Fibroblast of upper back skin (primary cell): Measurements from ENCODE around the gene FAM118B.
"Not testable (repeated sequence)": the region's sequence is repeated elsewhere in the genome, so short reads cannot be mapped to it uniquely, and the experiment has no call there.

Source experiments
- DNase-seq: peaks from one replicate; pipeline ENCODE4 v3.0.0-alpha.2; 2013

The FAM118B gene

GRCh38 chr11:126219547-126219946, 8.0 kb downstream of the FAM118B start:
- DNase-seq, result no peak

DNA sequence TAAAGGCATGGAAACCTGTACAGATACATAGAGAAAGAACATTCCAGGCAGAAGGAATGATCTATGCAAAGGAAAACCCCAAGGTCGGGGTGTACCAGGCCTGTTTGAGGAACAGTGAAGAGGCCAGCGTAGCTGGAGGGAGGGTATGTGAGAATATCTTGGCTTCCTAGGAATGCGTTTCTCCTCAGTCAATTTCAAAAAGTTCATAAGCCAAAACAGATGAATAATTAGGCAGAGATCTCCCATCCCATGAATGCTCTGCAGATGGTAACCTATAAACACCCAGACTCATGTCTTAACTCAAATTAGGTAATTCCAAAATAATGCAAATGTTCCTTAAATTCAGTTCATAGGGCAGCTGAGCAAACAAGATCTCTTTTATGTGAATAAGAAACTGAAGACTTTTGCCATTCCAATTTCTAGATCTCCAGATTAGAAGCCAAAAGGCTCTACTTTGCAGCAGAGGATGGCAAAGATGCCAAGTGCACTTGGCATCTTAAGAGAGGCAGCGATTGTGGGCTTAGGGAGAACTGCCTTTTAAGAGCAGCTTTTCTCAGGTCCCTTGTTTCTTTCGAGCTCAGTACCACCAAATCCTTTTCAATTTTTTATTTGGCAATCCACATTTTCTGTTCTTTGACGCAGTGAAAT, 13.2 kb downstream of the FAM118B start:
- no peak for DNase-seq

GRCh38 chr11:126225295-126225665, 13.7 kb downstream of the FAM118B start:
- DNase-seq, result no peak

GRCh38 chr11:126226334-126227084, 14.9 kb downstream of the FAM118B start:
- no peak for DNase-seq

DNA sequence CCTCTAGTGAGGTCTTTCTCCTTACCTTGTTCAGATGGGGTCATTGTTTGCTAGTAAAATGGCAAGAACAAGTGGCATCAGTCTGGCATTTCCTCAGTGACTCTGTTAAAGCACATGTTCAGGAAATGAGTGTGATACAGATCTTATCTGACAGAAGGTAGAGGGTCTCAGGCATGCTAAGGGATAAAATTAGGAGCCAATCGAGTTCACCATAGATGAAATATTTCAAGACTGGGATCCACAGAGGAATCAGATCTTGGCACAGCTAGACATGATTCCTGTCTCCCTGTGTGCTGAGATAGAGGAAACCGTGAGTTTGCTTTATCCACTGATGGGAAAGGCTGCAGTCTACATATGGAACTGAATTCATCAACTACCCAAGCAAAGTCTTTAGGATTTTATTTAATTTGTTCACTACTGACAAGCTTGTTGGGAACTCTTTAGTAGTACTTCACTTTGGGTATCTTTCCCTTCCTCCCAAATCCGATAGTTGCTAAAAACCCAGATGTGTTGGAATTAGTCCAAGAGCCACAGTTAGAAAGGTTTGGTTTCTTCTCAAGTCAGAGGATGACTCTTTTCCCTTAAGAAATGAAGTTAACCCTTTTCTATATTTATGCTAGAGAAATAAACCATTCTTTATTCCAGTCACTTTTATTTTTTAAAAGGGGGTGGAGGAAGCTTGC, 18.4 kb downstream of the FAM118B start:
- DNase-seq, result peak; percentile 60

DNA sequence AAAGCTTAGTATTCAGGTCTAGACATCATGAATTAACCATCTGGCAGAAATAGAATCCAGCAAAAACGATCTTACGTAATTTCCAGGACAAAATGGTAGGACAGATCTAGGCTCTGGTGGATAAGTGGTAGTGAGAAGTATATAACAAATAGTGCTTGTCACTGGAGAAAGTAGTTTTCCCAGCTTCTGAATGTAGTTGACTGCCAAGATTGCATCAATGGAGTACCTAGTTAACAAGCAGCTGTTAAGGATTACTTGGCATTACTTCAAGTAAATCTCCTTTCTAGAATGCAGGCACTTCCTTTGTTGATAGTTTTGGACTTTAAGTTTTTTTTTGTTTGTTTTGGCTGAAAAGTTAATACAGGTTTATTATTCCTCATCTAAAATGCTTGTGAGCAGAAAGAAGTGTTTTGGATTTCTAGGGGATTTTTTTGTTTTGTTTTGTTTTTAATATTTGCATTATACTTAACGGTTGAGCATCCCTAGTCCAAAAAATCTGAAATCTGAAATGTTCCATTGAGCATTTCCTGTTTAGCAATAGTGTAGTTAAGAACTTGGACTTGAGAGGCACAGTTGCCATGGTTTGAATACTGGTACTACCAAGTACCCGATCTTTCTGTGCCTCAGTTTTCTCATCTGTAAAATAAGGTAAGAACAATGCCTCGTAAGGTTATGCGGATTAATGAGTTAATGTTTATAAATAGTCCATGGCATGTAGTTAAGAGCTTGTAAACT, 20.3 kb downstream of the FAM118B start:
- DNase-seq, result peak; percentile 10

GRCh38 chr11:126232683-126233082, 21.1 kb downstream of the FAM118B start:
- DNase-seq, result no peak

DNA sequence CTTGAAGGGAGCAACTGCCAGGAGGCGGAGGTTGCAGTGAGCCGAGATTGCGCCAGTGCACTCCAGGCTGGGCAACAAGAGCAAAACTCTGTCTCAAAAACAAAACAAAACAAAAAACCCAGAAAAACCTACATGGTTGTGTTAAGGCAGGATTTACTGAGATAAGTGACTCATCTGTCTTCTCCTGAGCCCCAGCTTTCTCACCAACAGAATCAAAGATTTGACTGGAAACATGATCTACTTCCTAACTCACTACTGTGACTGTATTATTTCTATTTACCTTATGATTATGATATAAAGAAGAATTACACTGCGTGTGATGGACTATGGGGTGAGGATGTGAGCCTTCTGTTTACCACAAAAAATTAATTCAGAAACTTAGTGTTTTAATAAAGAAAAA, 21.8 kb downstream of the FAM118B start:
- DNase-seq, result no peak

GRCh38 chr11:126246636-126247035, 35.1 kb downstream of the FAM118B start:
- no peak for DNase-seq

GRCh38 chr11:126253265-126253664, 41.7 kb downstream of the FAM118B start:
- no peak for DNase-seq

DNA sequence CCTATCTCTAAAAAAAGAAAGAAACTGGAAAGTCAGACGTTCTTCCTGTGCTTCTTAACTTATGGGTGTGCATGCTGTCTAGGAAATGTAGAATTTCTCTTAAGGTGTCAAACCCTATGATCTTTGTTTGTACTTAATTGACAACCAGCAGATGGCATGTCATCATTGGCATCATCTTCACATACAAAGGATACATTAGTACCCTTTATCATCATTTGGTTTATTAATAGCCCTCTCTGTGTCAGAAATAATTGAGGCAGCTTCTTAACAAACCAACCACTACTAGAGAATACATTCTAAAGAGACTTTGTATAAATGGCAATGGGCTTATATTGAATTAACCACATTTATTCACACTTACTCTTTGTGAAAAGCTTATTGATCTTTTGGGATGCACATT, 43.2 kb downstream of the FAM118B start:
- no peak for DNase-seq

DNA sequence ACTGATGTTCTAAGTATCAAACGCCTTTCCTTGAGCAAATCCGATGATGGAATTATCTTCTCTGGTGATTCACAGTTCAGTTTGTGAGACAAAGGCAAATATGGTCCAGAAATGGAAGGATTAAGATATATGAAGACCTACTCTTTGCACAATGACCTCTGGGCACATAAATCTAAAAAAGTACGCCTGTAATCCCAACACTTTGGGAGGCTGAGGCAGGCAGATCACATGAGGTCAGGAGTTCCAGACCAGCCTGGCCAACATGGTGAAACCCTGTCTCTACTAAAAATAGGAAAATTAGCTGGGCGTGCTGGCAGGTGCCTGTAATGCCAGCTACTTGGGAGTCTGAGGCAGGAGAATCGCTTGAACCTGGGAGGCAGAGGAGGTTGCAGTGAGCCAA, 43.9 kb downstream of the FAM118B start:
- DNase-seq, result not testable (repeated sequence)

DNA sequence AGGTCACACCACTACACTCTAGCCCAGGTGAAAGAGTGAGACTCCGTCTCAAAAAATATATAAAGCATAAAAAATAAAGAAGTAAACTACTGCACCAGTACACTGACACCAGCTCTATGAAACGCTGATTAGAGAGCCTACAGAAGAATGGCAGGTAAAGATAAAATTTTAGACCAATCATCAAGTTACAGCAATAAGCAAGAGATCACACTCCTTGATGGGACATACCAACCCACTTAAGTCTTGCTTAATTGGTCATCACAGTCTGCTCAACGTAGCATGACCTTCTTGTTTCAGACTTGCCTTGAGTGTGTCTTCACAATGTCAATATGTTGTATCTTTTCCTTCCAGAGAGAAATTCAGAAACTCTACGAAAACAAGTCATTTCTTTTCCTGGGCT, 44.6 kb downstream of the FAM118B start:
- no peak for DNase-seq

- DNase-seq, result no peak
These were observed 45.6 kb downstream of the FAM118B start for GRCh38 chr11:126257144-126257543.

DNA sequence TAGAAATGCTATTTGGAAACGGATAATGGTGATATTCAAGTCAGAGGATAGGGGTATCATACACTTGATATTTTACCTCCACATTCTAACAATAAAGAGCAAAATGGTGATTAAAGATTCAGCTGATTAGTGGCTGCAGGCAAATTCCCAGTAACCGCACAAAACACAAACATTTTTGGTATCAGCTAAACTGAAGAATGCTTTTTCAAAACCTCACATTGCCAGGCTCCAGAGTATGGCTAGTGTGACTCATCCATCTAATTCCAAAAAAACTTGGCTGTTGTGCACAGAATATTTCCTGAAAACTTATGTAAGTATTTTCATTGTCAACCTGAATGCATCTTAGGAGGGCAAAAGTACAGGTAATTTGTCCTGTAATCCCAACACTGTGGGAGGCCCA, 46.2 kb downstream of the FAM118B start:
- peak; percentile 50 for DNase-seq

DNA sequence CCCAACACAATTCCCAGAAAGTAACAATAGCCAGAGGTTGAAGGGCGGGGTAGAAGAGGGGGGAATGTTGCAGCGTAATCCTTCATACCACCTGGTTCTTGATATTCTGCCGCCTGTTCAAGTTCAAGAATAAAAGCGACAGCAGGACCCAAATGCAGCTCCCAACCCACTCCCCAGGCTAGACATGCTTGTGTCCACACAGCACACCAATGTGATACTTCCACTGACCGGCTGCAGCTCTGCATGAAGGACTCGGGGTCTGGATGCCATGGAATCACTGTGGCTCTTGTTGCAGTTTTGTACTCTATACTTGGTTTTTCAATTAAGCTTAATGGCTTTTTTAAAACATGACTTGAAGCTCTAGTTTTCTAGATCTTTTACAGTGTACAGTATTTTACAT, 50.6 kb downstream of the FAM118B start:
- DNase-seq, result no peak

GRCh38 chr11:126263489-126263888, 51.9 kb downstream of the FAM118B start:
- no peak for DNase-seq

DNA sequence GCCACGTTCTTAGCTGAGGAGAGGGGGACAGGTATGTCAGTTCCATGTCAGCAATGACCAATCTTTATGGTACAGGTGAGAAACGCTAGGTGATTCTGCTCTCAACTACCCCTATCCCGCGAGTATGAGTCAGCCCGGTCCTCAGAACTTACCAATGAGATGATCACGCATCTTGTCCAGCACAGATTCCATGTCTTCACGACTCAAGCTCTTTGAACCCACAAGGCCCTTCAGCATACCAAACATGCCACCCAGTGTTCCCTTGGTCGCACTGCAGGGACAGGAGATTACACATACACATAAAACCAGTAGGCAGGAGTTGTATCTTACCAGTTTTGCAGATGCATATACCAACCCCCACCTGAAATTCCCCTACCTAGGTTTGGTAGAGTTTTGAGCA, 54.2 kb downstream of the FAM118B start:
- peak; percentile 6 for DNase-seq

- DNase-seq, result no peak
These were observed 56.1 kb downstream of the FAM118B start for GRCh38 chr11:126267650-126268049.

- DNase-seq, result no peak
These were observed 56.8 kb downstream of the FAM118B start for GRCh38 chr11:126268361-126268707.

DNA sequence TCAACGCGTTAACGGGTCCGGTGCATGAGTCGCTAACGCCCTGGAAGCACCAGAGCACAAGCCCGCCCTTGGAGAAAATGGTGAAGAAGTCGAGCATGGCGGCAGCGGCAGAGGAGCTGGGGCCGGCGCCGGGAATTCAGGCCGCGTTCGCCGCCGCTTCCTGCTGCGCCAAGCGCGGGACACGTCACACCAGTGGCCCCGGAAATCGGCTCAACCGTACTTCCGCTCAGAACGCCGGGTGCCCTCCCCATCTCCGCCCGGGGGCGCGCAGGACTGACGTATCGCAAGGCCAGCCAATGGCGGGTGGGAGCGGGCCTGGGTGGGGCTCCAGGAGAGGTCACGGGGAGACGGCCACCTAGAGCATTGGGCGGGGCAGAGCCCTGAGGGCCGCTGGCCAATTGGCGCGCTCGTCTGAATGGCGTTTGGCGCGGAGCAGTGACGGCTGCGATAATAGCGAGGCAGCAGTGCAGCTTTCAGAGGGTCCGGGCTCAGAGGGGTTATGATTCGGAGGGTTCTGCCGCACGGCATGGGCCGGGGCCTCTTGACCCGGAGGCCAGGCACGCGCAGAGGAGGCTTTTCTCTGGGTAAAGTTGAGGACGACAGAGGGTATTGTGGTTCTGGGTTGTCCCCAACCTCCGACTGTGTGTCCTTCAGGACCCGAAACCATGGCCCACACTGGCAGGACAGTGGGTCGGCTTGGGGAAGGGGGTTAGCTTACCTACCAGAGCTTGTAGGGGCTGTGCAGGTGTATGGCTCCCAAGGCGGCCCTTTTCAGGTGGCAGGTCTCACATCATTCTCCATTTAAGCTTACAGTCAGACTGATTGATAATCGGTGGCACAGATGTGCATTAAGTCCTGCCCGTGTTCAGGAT, 57.4 kb downstream of the FAM118B start, which contains the start of the genes FOXRED1 and SRPRA:
Gene FOXRED1 (plus strand): TSS at position 447 of the 872 bp plus-strand sequence. CDS start 53 bp downstream, at position 500.
Gene SRPRA (minus strand): TSS at position 188 of the 872 bp plus-strand sequence. CDS start 91 bp downstream, at position 97.
- peak; percentile 99 for DNase-seq

GRCh38 chr11:126277322-126277721, 65.7 kb downstream of the FAM118B start:
- DNase-seq, result no peak
